ENCODE measurements around the gene SMARCA2. TPM values are rescaled to one million over a fixed set of nuclear protein-coding genes. Genes with fewer than 3 reads are reported as not detected.

Gene SMARCA2
- total and polyA plus RNA-seq, 10 of the 15 experiments (the other 5 are each of a cell fraction or from before 2014, with no cell fraction given): 100 to 392 (median 204) TPM

GRCh38 chr9:2153630-2154217, 138.6 kb downstream of the SMARCA2 start:
- no peaks in the 10 kb centered on the region for H4K20me1 ChIP-seq (ENCODE audit: control insufficient read depth, insufficient read depth)
- ATAC-seq (no peak), FAIRE-seq (no peak), DNase-seq (ENCODE audit: low read depth, low spot score) (no peak)
- H2AFZ ChIP-seq (ENCODE audit: control insufficient read depth, low read depth, low read length): no peak overlapping the region
- H3K9me3 ChIP-seq (replicated peaks; ENCODE audit: control insufficient read depth, insufficient read depth, low read length): peaks cover 14% of the 10 kb centered on the region; the same call in 2 of the 3 replicates
- peaks cover 65% of the 10 kb centered on the region for H3K79me2 ChIP-seq (ENCODE audit: control insufficient read depth, insufficient read depth, low read length)
- H3K27me3 ChIP-seq (replicated peaks in 1 of 2; ENCODE audit: control insufficient read depth in 2 of 2, insufficient read depth in 2 of 2, low read length in 1 of 2): no peaks in the 10 kb centered on the region
- H3K4me3 ChIP-seq: no peak overlapping the region
- intact Hi-C loops (cut with micrococcal nuclease; ENCODE audit: unreplicated experiment) (loop anchor here (10.0 kb wide), 1 partner anchor 571 kb away; no protein-coding TSS in a partner anchor), in situ Hi-C loops (cut with MboI) (no loop called here)
- CTCF ChIA-PET: no interaction called here
- SMC1A ChIA-PET (ENCODE audit: uncharacterized antibody, unreplicated experiment): no interaction called here
- peaks cover 12% of the 10 kb centered on the region for H3K4me1 ChIP-seq (ENCODE audit: control insufficient read depth, insufficient read depth, low read length)
- peaks cover 5 to 7% of the 10 kb centered on the region in 2 experiments for H3K36me3 ChIP-seq (ENCODE audit: control insufficient read depth in 2 of 2, insufficient read depth in 2 of 2, low read length in 1 of 2)
- no peak for TF ChIP-seq TAF1 (IDR thresholded peaks at IDR 0.05; ENCODE audit: borderline replicate concordance, low read depth, low read length)
- TF ChIP-seq USF1 (IDR thresholded peaks at IDR 0.05; ENCODE audit: borderline replicate concordance, extremely low read length, insufficient read depth, low read depth, low read length): no peak
- no peak for TF ChIP-seq BACH1 (IDR thresholded peaks at IDR 0.05; ENCODE audit: borderline replicate concordance)
- TF ChIP-seq CUX1 (IDR thresholded peaks at IDR 0.05; ENCODE audit: insufficient replicate concordance, low read depth, low read length): no peak
- TF ChIP-seq WRNIP1 (IDR thresholded peaks at IDR 0.05; ENCODE audit: borderline replicate concordance, low read depth, low read length): no peak
- TF ChIP-seq ZBTB33 (IDR thresholded peaks at IDR 0.05): no peak
- TF ChIP-seq IRF5 (IDR thresholded peaks at IDR 0.05; ENCODE audit: borderline replicate concordance): no peak
- no peak for TF ChIP-seq BCL3 (IDR thresholded peaks at IDR 0.05; ENCODE audit: borderline replicate concordance, insufficient read depth, low read depth, low read length, poor library complexity, severe bottlenecking)
- RAD21 ChIA-PET (ENCODE audit: unreplicated experiment): no interaction called here
- POLR2A ChIA-PET: no interaction called here
- no peak overlapping the region for H3K9ac ChIP-seq (ENCODE audit: control insufficient read depth, insufficient read depth, low read length)
- H3K27ac ChIP-seq (ENCODE audit: control insufficient read depth, insufficient read depth): no peak overlapping the region
- 27% methylated on average over 2 of the region's 2 CpGs for WGBS (ENCODE audit: insufficient coverage, insufficient replicate concordance, low lambda C conversion rate, missing lambda C conversion rate)
- no TSS peak for BruUV-seq (replicated peaks)
- H3K4me2 ChIP-seq (ENCODE audit: control insufficient read depth, insufficient read depth): no peak overlapping the region

Measured in GM12878 (cell line).